ENCODE measurements around the gene DACH1.

DACH1 gene

GRCh38 chr13:71522941-71523526 lies 344.0 kb downstream of the DACH1 start:
- no peak for TF ChIP-seq CTCF (IDR thresholded peaks at IDR 0.05; ENCODE audit: insufficient read depth, low read depth, low read length, missing control alignments)
- DNase-seq (ENCODE audit: low read depth): no peak
- H3K4me3 ChIP-seq (ENCODE audit: low read depth, low read length): no peak overlapping the region

- DNase-seq (ENCODE audit: low read depth): no peak
- no peak overlapping the region for H3K4me3 ChIP-seq (ENCODE audit: low read depth, low read length)
- TF ChIP-seq CTCF (IDR thresholded peaks at IDR 0.05; ENCODE audit: insufficient read depth, low read depth, low read length, missing control alignments): no peak
These were observed 350.0 kb downstream of the DACH1 start for GRCh38 chr13:71517004-71517403.

DNA sequence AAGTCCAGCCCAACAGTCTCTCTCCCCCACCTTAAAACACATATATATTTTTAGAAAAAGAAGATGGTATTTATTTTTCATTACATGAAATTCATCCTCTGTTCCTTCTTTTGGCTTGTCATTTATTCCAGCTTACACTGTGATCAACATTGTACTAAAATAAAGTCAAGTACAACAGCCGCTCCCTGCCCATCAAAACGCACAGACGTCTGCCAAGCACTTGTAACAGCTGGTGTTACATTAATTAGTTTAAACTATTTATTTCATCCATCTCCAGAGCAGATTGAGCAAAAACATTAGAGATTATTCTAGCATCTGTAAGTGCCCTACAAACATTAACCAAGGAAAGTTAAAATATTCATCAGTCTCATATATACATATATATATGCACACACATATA lies 350.5 kb downstream of the DACH1 start:
- no peak overlapping the region for H3K4me3 ChIP-seq (ENCODE audit: low read depth, low read length)
- DNase-seq (ENCODE audit: low read depth): no peak
- no peak for TF ChIP-seq CTCF (IDR thresholded peaks at IDR 0.05; ENCODE audit: insufficient read depth, low read depth, low read length, missing control alignments)

- no peak for TF ChIP-seq CTCF (IDR thresholded peaks at IDR 0.05; ENCODE audit: insufficient read depth, low read depth, low read length, missing control alignments)
- DNase-seq (ENCODE audit: low read depth): no peak
- no peak overlapping the region for H3K4me3 ChIP-seq (ENCODE audit: low read depth, low read length)
These were observed 351.3 kb downstream of the DACH1 start for GRCh38 chr13:71515744-71516038.

GRCh38 chr13:71514900-71515743 lies 351.9 kb downstream of the DACH1 start:
- TF ChIP-seq CTCF (IDR thresholded peaks at IDR 0.05; ENCODE audit: insufficient read depth, low read depth, low read length, missing control alignments): no peak
- H3K4me3 ChIP-seq (ENCODE audit: low read depth, low read length): no peak overlapping the region
- no peak for DNase-seq (ENCODE audit: low read depth)

- TF ChIP-seq CTCF (IDR thresholded peaks at IDR 0.05; ENCODE audit: insufficient read depth, low read depth, low read length, missing control alignments): no peak
- H3K4me3 ChIP-seq (ENCODE audit: low read depth, low read length): no peak overlapping the region
- no peak for DNase-seq (ENCODE audit: low read depth)
These were observed 353.5 kb downstream of the DACH1 start for GRCh38 chr13:71513411-71514033.
